Stimulated activated CD4-positive, alpha-beta T cell treated with anti-CD3 and anti-CD28 coated beads, Interleukin-12 subunit alpha, Interleukin-12 subunit beta, amount 100 ng/mL, for 24 hours (primary cell): ENCODE measurements around the gene ZFP92.

Experiments
- DNase-seq, 2 experiments: peaks; one replicate each; pipeline ENCODE4 v3.0.0-alpha.2; 2020; ENCODE audit warnings: low read depth in 2 of 2

Gene ZFP92

GRCh38 chrX:153438532-153438931, 27.3 kb downstream of the ZFP92 start:
- no peak for DNase-seq

- no peak for DNase-seq
Measured at GRCh38 chrX:153439977-153440376, 28.7 kb downstream of the ZFP92 start.

- DNase-seq = no peak
Measured at GRCh38 chrX:153440556-153441135, 29.4 kb downstream of the ZFP92 start.

- DNase-seq = no peak
Measured at GRCh38 chrX:153441296-153441695, 30.0 kb downstream of the ZFP92 start.

- no peak for DNase-seq
Measured at GRCh38 chrX:153441981-153442380, 30.7 kb downstream of the ZFP92 start.

- no peak for DNase-seq
Measured at GRCh38 chrX:153442463-153442862, 31.2 kb downstream of the ZFP92 start.

- no peak for DNase-seq
Measured at GRCh38 chrX:153443476-153444332, 32.4 kb downstream of the ZFP92 start.

- no peak for DNase-seq
Measured at GRCh38 chrX:153444333-153445011, 33.2 kb downstream of the ZFP92 start.

- no peak for DNase-seq
Measured at GRCh38 chrX:153445106-153445855, 34.0 kb downstream of the ZFP92 start.

GRCh38 chrX:153445856-153446635, 34.8 kb downstream of the ZFP92 start, which contains the start of gene TREX2:
Gene TREX2, minus strand, starts transcription at chrX:153446056. Its CDS starts 626 bp downstream, at chrX:153445430.
- DNase-seq = no peak

- no peak for DNase-seq
Measured at GRCh38 chrX:153446636-153446936, 35.3 kb downstream of the ZFP92 start.

- no peak for DNase-seq
Measured at GRCh38 chrX:153446950-153447580, 35.8 kb downstream of the ZFP92 start.

- no peak for DNase-seq
Measured at GRCh38 chrX:153447581-153447960, 36.3 kb downstream of the ZFP92 start.

- DNase-seq = no peak
Measured at GRCh38 chrX:153448556-153449367, 37.5 kb downstream of the ZFP92 start.

- DNase-seq = no peak
Measured at GRCh38 chrX:153449368-153450113, 38.3 kb downstream of the ZFP92 start.

GRCh38 chrX:153450114-153450948, 39.1 kb downstream of the ZFP92 start:
- no peak for DNase-seq

GRCh38 chrX:153450949-153451277, 39.6 kb downstream of the ZFP92 start:
- DNase-seq = no peak

- no peak for DNase-seq
Measured at GRCh38 chrX:153454901-153455550, 43.8 kb downstream of the ZFP92 start.
